GM12892 (cell line): ENCODE data around the gene PEX11B.

Experiments used
- POLR2A ChIP-seq: IDR thresholded peaks from 2 replicates; pipeline ENCODE4 v1.6.1; 2011; ENCODE audit warnings: low read depth, low read length, control low read depth
- POLR2AphosphoS5 ChIP-seq: IDR thresholded peaks from 2 replicates; pipeline ENCODE4 v1.6.1; 2011; ENCODE audit warnings: low read depth, low read length, control low read depth
- TAF1 ChIP-seq: IDR thresholded peaks from 2 replicates; pipeline ENCODE4 v1.6.1; 2011; ENCODE audit warnings: low read depth, mild to moderate bottlenecking, control low read depth, low read length, borderline replicate concordance

GRCh38 chr1:145891587-145892485 is 26.7 kb downstream of the PEX11B start:
- TF ChIP-seq POLR2AphosphoS5, result no peak
- TF ChIP-seq POLR2A, result no peak
- TF ChIP-seq TAF1, result no peak
